KOPT-K1 (cell line): ENCODE measurements around the gene MYOM3.
"Not testable (repeated sequence)": the region's sequence is repeated elsewhere in the genome, so short reads cannot be mapped to it uniquely, and the experiment has no call there.

Experiments
- H3K27ac ChIP-seq: fragments of 200-600 bp; sonication (generic); 2 replicates; pipeline ENCODE4 v1.5.1; 2016; ENCODE audit warnings: antibody characterized with exemption, mild to moderate bottlenecking, low read depth, low read length; ENCODE audit not compliant: poor library complexity, severe bottlenecking
- H3K36me3 ChIP-seq: fragments of 200-600 bp; sonication (generic); 2 replicates; pipeline ENCODE4 v1.5.1; 2017; ENCODE audit warnings: antibody characterized with exemption, mild to moderate bottlenecking, low read length, moderate library complexity; ENCODE audit not compliant: insufficient read depth
- H3K9me3 ChIP-seq: fragments of 200-600 bp; sonication (generic); 2 replicates; pipeline ENCODE4 v1.5.1; 2017; ENCODE audit warnings: antibody characterized with exemption, low read length, mild to moderate bottlenecking; ENCODE audit not compliant: insufficient read depth, poor library complexity, severe bottlenecking

The MYOM3 gene

DNA sequence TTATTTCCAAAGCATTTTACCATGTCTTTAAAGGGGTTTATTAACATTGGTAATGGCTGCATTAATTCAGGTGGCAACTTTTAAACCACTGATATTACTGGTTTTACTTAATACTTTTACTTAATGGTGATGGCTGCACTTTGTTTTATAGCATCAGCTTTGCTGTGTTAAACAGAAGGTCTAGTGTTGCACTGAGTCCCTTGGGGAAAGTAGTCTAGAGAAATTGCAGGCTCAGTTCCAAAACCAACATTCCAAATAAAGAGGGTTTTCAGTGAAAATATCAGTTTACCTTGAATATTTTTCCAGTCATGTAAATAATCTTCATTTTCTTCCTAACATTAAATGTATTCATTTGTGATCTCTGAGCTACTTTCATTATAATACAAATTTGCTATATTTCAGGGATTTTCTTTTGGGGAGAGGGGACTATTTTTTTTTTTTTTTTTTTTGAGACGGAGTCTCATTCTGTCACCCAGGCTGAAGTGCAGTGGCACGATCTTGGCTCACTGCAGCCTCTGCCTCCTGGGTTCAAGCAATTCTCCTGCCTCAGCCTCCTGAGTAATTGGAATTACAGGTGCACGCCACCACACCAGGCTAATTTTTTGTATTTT is 103.3 kb downstream of the MYOM3 start:
- not testable (repeated sequence) for H3K36me3 ChIP-seq, H3K27ac ChIP-seq, H3K9me3 ChIP-seq

DNA sequence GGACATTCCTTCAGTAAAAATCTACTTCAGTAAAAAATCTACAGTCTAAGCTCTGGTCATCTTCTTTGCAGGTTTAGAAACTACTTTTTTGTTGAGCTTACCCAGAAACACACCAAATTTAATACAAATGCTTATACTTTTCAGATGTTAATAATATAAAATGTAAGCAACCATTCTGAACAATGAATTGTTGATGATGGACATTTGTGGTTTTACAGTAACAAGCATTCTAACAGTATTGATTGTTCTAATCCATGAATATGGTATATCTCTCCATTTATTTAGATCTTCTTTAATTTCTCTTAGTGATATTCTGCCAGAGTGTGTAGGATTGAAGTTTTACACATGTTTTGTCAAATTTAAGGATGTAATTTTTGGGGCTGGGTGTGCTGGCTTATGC is 104.9 kb downstream of the MYOM3 start:
- peaks cover 5% of the 10 kb centered on the region for H3K9me3 ChIP-seq
- no peaks in the 10 kb centered on the region for H3K36me3 ChIP-seq
- H3K27ac ChIP-seq = no peak overlapping the region
